ENCODE measurements around the gene ADAMTS2.

ADAMTS2 gene

GRCh38 chr5:179154346-179154990 is 190.8 kb downstream of the ADAMTS2 start:
- TF ChIP-seq CTCF (IDR thresholded peaks at IDR 0.05; ENCODE audit: low read depth, low read length) = no peak
- no peak for DNase-seq (ENCODE audit: extremely low read depth, low read depth)

- DNase-seq (ENCODE audit: extremely low read depth, low read depth) = no peak
- no peak for TF ChIP-seq CTCF (IDR thresholded peaks at IDR 0.05; ENCODE audit: low read depth, low read length)
Measured at GRCh38 chr5:179153921-179154345, 191.3 kb downstream of the ADAMTS2 start.

- no peak for DNase-seq (ENCODE audit: extremely low read depth, low read depth)
- TF ChIP-seq CTCF (IDR thresholded peaks at IDR 0.05; ENCODE audit: low read depth, low read length) = no peak
Measured at GRCh38 chr5:179153341-179153901, 191.8 kb downstream of the ADAMTS2 start.

- no peak for TF ChIP-seq CTCF (IDR thresholded peaks at IDR 0.05; ENCODE audit: low read depth, low read length)
- no peak for DNase-seq (ENCODE audit: extremely low read depth, low read depth)
Measured at GRCh38 chr5:179152941-179153340, 192.3 kb downstream of the ADAMTS2 start.

- TF ChIP-seq CTCF (IDR thresholded peaks at IDR 0.05; ENCODE audit: low read depth, low read length) = no peak
Measured at GRCh38 chr5:179152144-179152895, 192.9 kb downstream of the ADAMTS2 start.

GRCh38 chr5:179151286-179152118 is 193.8 kb downstream of the ADAMTS2 start:
- DNase-seq (ENCODE audit: extremely low read depth, low read depth) = no peak
- no peak for TF ChIP-seq CTCF (IDR thresholded peaks at IDR 0.05; ENCODE audit: low read depth, low read length)

More at GRCh38 chr5:179152144-179152895, 192.9 kb downstream of the ADAMTS2 start:
- DNase-seq (ENCODE audit: extremely low read depth, low read depth) = no peak
